ENCODE results near the gene CFAP97D2. TPM values are rescaled to one million over a fixed set of nuclear protein-coding genes. Genes with fewer than 3 reads are reported as not detected.
"Not testable (repeated sequence)": the region's sequence is repeated elsewhere in the genome, so short reads cannot be mapped to it uniquely, and the experiment has no call there.

CFAP97D2 gene
- total RNA-seq, 5 donors from 2014 or later (not counting 1 experiment from before 2014, with no cell fraction given): 0.92 to 4.5 (median 2.6) TPM

- 91% methylated on average over 6 of the region's 13 CpGs for WGBS (ENCODE audit: insufficient coverage)
- not testable (repeated sequence) for H3K9me3 Mint-ChIP-seq; ATAC-seq (replicated peaks in 1 of 4)
Measured at GRCh38 chr13:114264313-114264712, 85.3 kb downstream of the CFAP97D2 start.

DNA sequence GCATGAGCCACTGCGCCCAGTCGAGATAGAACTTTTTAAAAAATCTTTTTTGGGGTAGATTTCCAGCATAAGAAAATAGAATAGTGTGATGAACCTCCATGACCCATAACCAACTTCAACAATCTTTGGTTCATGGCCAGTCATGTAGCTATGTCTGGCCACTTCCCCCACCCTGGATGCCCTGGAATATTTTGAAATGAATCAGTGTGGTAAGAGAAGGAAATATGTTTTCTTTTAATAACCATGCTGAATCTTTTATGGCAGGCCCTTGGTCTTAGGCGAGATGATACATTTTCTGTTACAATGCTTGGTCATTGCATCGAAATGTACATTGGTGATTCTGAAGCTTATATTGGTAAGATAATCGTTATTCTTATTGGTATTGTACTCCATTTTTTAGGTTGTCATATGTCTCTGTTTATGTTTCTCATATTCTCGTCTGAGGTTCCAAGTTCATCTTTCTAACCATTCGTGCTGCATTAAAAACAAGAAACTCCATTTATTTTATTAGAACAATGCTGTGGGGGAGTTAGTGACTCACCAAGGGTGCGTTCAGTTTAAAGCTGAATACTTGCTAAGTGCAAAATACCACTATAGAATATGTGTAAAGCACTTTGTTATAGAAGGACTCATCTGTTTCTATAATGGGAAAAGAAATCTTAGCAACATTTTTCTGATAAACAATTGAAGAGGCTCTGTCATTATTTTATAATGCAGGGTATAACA is 86.0 kb downstream of the CFAP97D2 start:
- Histone ChIP-seq H3K27me3 (replicated peaks in 1 of 2; ENCODE audit: control insufficient read depth in 2 of 2, extremely low read depth in 1 of 2, insufficient read depth in 2 of 2, low read length in 1 of 2) (no peaks in the 10 kb centered on the region), H3K4me3 (ENCODE audit: control insufficient read depth in 1 of 2, extremely low read depth in 1 of 2, low read length in 1 of 2) (no peak overlapping the region), H3K27ac (ENCODE audit: low read length) (no peak overlapping the region), H3K9me3 (no peaks in the 10 kb centered on the region), H3K4me1 (ENCODE audit: control insufficient read depth in 1 of 2, extremely low read depth in 1 of 2, insufficient read depth in 2 of 2, low read length in 2 of 2) (peaks cover 10 to 65% of the 10 kb centered on the region in 2 experiments), H3K36me3 (ENCODE audit: control insufficient read depth in 2 of 2, extremely low read depth in 1 of 2, insufficient read depth in 1 of 2, low read length in 1 of 2) (peaks cover 0 to 64% of the 10 kb centered on the region in 2 donors)
- Mint-ChIP-seq H3K4me1 (peaks cover 45 to 67% (median 60%) of the 10 kb centered on the region in 3 donors), H3K9me3 (no peaks in the 10 kb centered on the region), H3K27ac (peak overlapping the region in 1 of 2 donors; percentile 39), H3K27me3 (no peaks in the 10 kb centered on the region), H3K36me3 (peaks cover 70% of the 10 kb centered on the region), H3K4me3 (no peak overlapping the region)
- ATAC-seq (replicated peaks in 1 of 4) (no peak), DNase-seq (no peak)
- 100% methylated on average over 1 of the region's 8 CpGs for WGBS (ENCODE audit: insufficient coverage)
- ChIA-PET CTCF (no interaction called here), POLR2A (no interaction called here)

More at GRCh38 chr13:114264313-114264712, 85.3 kb downstream of the CFAP97D2 start:
- H3K27ac ChIP-seq (ENCODE audit: low read length); H3K4me3 Mint-ChIP-seq; H3K4me3 ChIP-seq (ENCODE audit: control insufficient read depth in 1 of 2, extremely low read depth in 1 of 2, low read length in 1 of 2); H3K9me3 ChIP-seq; H3K27ac Mint-ChIP-seq; POLR2A ChIA-PET; H3K27me3 Mint-ChIP-seq; DNase-seq; H3K27me3 ChIP-seq (replicated peaks in 1 of 2; ENCODE audit: control insufficient read depth in 2 of 2, extremely low read depth in 1 of 2, insufficient read depth in 2 of 2, low read length in 1 of 2); CTCF ChIA-PET: not testable (repeated sequence)
- H3K4me1 ChIP-seq (ENCODE audit: control insufficient read depth in 1 of 2, extremely low read depth in 1 of 2, insufficient read depth in 2 of 2, low read length in 2 of 2): peaks cover 10 to 64% of the 10 kb centered on the region in 2 experiments
- H3K36me3 ChIP-seq (ENCODE audit: control insufficient read depth in 2 of 2, extremely low read depth in 1 of 2, insufficient read depth in 1 of 2, low read length in 1 of 2): peaks cover 0 to 71% of the 10 kb centered on the region in 2 donors
- Mint-ChIP-seq H3K4me1 (peaks cover 43 to 68% (median 63%) of the 10 kb centered on the region in 3 donors), H3K36me3 (peaks cover 73% of the 10 kb centered on the region)

- ChIA-PET CTCF (interaction anchor here in 1 of 2 donors (0.7 kb wide), 2 partner anchors 36 to 46 kb away, joined by 3 read pairs; no protein-coding TSS in a partner anchor), POLR2A (interaction anchor here in 1 of 2 donors (0.7 kb wide), 1 partner anchor 270 kb away, joined by 4 read pairs; no protein-coding TSS in a partner anchor)
- Histone ChIP-seq H3K27me3 (replicated peaks in 1 of 2; ENCODE audit: control insufficient read depth in 2 of 2, extremely low read depth in 1 of 2, insufficient read depth in 2 of 2, low read length in 1 of 2) (no peaks in the 10 kb centered on the region), H3K4me3 (ENCODE audit: control insufficient read depth in 1 of 2, extremely low read depth in 1 of 2, low read length in 1 of 2) (peak overlapping the region in 1 of 2 donors; percentile 9), H3K36me3 (ENCODE audit: control insufficient read depth in 2 of 2, extremely low read depth in 1 of 2, insufficient read depth in 1 of 2, low read length in 1 of 2) (peaks cover 0 to 54% of the 10 kb centered on the region in 2 donors), H3K9me3 (no peaks in the 10 kb centered on the region), H3K4me1 (ENCODE audit: control insufficient read depth in 1 of 2, extremely low read depth in 1 of 2, insufficient read depth in 2 of 2, low read length in 2 of 2) (peaks cover 10 to 63% of the 10 kb centered on the region in 2 experiments), H3K27ac (ENCODE audit: low read length) (no peak overlapping the region)
- 83% methylated on average over 2 of the region's 5 CpGs for whole genome bisulfite sequencing (ENCODE audit: insufficient coverage)
- no peaks in the 10 kb centered on the region for H3K27me3 Mint-ChIP-seq
- peaks cover 38 to 58% (median 54%) of the 10 kb centered on the region in 3 donors for H3K4me1 Mint-ChIP-seq
- ATAC-seq (replicated peaks in 1 of 4): no peak
- H3K36me3 Mint-ChIP-seq: peaks cover 64% of the 10 kb centered on the region
- H3K27ac Mint-ChIP-seq: peak overlapping the region; percentile 55 to 61
- no peaks in the 10 kb centered on the region for H3K9me3 Mint-ChIP-seq
- no peak for DNase-seq
- H3K4me3 Mint-ChIP-seq: peak overlapping the region in 1 of 3 donors; percentile 13
Measured at GRCh38 chr13:114266241-114266640, 87.2 kb downstream of the CFAP97D2 start.

- H3K36me3 Mint-ChIP-seq: peaks cover 64% of the 10 kb centered on the region
- Histone ChIP-seq H3K4me3 (ENCODE audit: control insufficient read depth in 1 of 2, extremely low read depth in 1 of 2, low read length in 1 of 2) (peak overlapping the region in 1 of 2 donors; percentile 42), H3K9me3 (no peaks in the 10 kb centered on the region), H3K27ac (ENCODE audit: low read length) (peak overlapping the region; percentile 59), H3K4me1 (ENCODE audit: control insufficient read depth in 1 of 2, extremely low read depth in 1 of 2, insufficient read depth in 2 of 2, low read length in 2 of 2) (peaks cover 0 to 46% of the 10 kb centered on the region in 2 experiments), H3K27me3 (replicated peaks in 1 of 2; ENCODE audit: control insufficient read depth in 2 of 2, extremely low read depth in 1 of 2, insufficient read depth in 2 of 2, low read length in 1 of 2) (no peaks in the 10 kb centered on the region), H3K36me3 (ENCODE audit: control insufficient read depth in 2 of 2, extremely low read depth in 1 of 2, insufficient read depth in 1 of 2, low read length in 1 of 2) (peaks cover 3 to 54% of the 10 kb centered on the region in 2 donors)
- H3K27ac Mint-ChIP-seq: peak overlapping the region; percentile 70 to 88
- H3K4me1 Mint-ChIP-seq: peaks cover 25 to 36% (median 33%) of the 10 kb centered on the region in 3 donors
- POLR2A ChIA-PET: interaction anchor here in 1 of 2 donors (0.5 kb wide), 1 partner anchor 92 kb away, joined by 5 read pairs; no protein-coding TSS in a partner anchor
- no peaks in the 10 kb centered on the region for H3K9me3 Mint-ChIP-seq
- CTCF ChIA-PET: interaction anchor here in 1 of 2 donors (0.5 to 0.7 kb wide), 2 partner anchors 11 to 13 kb away, joined by 3 to 4 read pairs; no protein-coding TSS in a partner anchor
- 27% methylated on average over 2 of the region's 6 CpGs for WGBS (ENCODE audit: insufficient coverage)
- DNase-seq: peak in 10 of 35 experiments; percentile 4 to 50 (median 16)
- peak in 3 of 4 experiments; percentile 36 to 65 (median 63) for ATAC-seq (replicated peaks in 1 of 4)
- H3K27me3 Mint-ChIP-seq: no peaks in the 10 kb centered on the region
- H3K4me3 Mint-ChIP-seq: peak overlapping the region; percentile 44 to 57 (median 48)
Measured at GRCh38 chr13:114268344-114269280, 89.6 kb downstream of the CFAP97D2 start.

GRCh38 chr13:114269281-114269770 is 90.3 kb downstream of the CFAP97D2 start:
- H3K4me1 Mint-ChIP-seq: peaks cover 22 to 32% (median 29%) of the 10 kb centered on the region in 3 donors
- ATAC-seq (replicated peaks in 1 of 4): no peak
- H3K27me3 Mint-ChIP-seq: no peaks in the 10 kb centered on the region
- CTCF ChIA-PET: interaction anchor here in 1 of 2 donors (0.7 kb wide), 1 partner anchor 10 kb away, joined by 4 read pairs; no protein-coding TSS in a partner anchor
- peak overlapping the region; percentile 70 to 80 for H3K27ac Mint-ChIP-seq
- peaks cover 63% of the 10 kb centered on the region for H3K36me3 Mint-ChIP-seq
- WGBS (ENCODE audit: insufficient coverage): no CpG with 5 or more reads among the region's 4 CpGs
- H3K9me3 Mint-ChIP-seq: no peaks in the 10 kb centered on the region
- H3K4me3 Mint-ChIP-seq: no peak overlapping the region
- Histone ChIP-seq H3K27ac (ENCODE audit: low read length) (peak overlapping the region; percentile 59), H3K4me1 (ENCODE audit: control insufficient read depth in 1 of 2, extremely low read depth in 1 of 2, insufficient read depth in 2 of 2, low read length in 2 of 2) (peaks cover 0 to 41% of the 10 kb centered on the region in 2 experiments), H3K9me3 (no peaks in the 10 kb centered on the region), H3K4me3 (ENCODE audit: control insufficient read depth in 1 of 2, extremely low read depth in 1 of 2, low read length in 1 of 2) (no peak overlapping the region), H3K36me3 (ENCODE audit: control insufficient read depth in 2 of 2, extremely low read depth in 1 of 2, insufficient read depth in 1 of 2, low read length in 1 of 2) (peaks cover 3 to 55% of the 10 kb centered on the region in 2 donors), H3K27me3 (replicated peaks in 1 of 2; ENCODE audit: control insufficient read depth in 2 of 2, extremely low read depth in 1 of 2, insufficient read depth in 2 of 2, low read length in 1 of 2) (no peaks in the 10 kb centered on the region)
- POLR2A ChIA-PET: no interaction called here
- no peak for DNase-seq

Measured in T-cell (primary cell).